Activated CD8-positive, alpha-beta memory T cell treated with anti-CD3 and anti-CD28 coated beads, Interleukin-2, amount 50 U/mL, for 24 hours (primary cell): ENCODE measurements around the gene CDH3.

Source experiments
- DNase-seq: peaks from one replicate; pipeline ENCODE4 v3.0.0-alpha.2; 2020; ENCODE audit errors: extremely low read depth

Gene CDH3

GRCh38 chr16:68651136-68651535 lies 6.0 kb downstream of the CDH3 start:
- DNase-seq = no peak

GRCh38 chr16:68652659-68653058 lies 7.5 kb downstream of the CDH3 start:
- no peak for DNase-seq

DNA sequence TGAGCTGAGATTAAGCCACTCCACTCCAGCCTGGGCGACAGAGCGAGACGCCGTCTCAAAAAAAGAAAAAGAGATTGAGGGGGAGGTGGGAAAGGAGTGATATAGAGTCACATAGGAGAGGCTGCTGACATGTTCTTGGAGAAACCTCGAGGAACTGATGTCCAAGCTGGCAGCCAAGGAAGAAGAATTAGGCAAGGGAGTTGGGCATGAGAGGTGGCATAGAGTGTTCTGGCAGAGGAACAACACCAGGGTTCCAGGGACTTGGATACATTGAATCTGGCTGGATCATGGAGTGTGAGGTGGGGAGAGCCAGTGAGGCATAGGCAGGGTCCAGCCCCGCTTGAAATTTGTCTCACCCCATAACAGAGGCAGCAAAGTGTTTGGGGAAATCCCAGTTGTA lies 10.7 kb downstream of the CDH3 start:
- DNase-seq = no peak

DNA sequence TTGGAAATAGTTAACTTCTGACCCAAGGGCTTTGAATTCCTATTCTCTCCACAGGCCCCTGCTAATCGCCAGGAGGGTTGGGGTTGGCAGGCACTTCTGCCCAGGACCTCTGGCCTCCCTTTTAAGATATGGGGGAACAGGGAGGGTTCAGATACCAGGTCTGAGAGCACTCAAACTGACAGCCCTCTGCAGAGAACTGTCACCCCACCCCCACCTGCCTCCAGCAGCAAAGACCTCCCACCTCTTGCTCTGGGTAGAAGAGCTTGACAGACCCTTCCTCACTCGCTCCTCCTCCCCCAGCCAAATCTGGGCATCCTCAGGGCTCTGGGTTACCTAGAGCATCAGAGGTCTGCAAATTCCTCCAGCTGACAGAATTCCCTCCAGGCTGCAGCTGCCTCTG lies 11.6 kb downstream of the CDH3 start:
- no peak for DNase-seq

DNA sequence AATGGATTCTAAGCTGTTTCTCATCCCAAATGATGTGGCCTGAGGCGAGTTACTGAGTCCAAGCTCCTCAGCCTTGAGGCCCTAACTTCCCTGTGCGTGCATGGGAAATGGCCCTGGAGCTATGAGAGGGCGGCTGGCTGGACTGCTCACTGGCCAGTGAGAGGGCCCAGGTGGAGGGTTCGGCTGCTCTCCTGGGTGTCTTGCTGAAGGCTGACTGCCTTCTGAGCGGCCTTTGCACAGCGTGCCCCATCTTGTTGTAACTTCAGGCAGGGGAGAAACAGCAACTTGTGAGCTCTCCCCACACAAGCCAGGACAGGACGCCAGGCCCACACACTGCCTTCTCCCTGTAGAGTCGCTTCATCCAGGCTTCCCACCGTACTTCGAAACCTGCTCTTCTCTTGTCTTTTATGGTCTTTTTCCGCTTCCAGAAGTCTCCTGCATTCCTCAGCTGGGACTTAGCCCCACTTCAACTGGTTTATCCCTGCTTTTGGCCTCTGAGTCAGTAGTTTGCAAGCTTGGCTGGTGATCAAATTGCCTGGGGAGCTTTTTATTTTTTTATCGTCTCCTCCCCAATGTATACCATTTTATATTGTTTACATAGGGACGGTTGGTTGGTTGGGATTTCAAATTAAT lies 13.3 kb downstream of the CDH3 start:
- DNase-seq = no peak

DNA sequence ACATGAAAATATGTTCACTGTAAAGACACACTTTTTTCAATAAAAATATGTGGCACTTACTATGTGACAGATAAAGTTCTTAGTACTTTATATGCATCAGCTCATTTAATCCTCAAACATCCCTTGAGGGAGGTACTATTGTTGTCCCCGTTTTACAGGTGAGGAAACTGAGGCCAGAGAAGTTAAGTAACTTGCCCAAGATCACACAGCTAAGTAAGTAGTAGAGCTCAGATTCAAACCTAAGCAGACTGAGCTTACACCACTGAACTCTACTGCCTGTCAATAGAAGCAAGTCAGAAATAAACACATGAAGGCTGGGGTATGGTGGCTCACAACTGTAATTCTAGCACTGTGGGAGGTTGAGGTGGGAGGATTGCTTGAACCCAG lies 13.9 kb downstream of the CDH3 start:
- DNase-seq = no peak

DNA sequence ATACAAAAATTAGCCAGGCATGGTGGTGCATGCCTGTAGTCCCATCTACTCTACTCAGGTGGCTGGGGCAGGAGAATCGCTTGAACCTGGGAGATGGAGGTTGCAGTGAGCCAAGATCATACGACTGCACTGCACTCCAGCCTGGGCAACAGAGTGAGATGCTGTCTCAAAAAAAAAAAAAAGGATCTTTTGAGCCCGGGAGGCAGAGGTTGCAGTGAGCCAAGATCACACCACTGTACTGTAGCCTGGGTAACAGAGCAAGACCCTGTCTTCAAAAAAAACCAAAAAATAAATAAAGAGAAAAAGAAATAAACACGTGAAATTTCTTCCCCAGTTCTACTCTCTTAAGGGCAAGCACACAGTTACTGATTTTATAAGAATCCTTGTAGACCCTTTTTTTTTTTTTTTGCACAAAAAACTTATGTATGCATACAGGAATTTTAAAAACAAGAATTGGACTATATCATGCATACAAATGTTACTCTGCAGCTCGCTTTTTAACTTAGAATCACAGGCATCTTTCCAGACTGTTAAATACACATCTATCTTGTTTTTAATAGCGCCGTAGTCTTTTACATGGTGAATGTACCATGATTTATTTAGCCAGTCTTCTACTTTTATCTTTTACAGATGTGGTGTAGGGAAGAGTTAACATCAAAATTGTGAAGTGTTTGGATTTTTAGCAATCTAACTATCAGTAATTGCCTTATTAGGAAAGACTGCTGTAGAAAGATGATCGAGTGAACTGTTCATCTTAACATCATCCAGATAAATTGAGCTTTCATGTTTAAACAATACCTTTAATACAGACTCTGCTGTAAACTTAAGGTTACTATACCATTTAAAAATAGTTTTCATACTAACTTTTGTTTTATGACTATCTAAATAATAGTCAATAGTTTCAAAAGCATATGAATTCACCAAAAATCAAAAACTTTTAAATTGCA lies 14.6 kb downstream of the CDH3 start:
- no peak for DNase-seq

- DNase-seq = no peak
Observed at GRCh38 chr16:68660359-68660795, 15.3 kb downstream of the CDH3 start.

DNA sequence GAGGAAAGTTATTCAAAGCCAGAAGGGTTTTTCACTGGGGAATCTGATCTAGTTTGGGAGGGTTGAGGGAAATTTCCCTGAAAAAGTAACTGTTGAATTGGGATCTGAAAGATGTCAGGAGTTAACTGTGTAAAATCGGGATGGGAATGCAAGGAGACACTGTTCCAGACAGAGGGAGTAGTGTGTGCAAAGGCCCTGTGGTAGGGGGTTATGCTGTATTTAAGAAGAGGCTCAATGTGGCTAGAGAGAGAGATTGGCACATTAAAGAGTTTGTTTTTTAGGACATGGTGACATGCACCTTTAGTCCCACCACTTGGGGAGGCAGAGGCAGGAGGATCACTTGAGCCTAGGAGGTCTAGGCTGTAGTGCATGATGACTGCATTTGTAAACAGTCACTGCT lies 16.9 kb downstream of the CDH3 start:
- no peak for DNase-seq

DNA sequence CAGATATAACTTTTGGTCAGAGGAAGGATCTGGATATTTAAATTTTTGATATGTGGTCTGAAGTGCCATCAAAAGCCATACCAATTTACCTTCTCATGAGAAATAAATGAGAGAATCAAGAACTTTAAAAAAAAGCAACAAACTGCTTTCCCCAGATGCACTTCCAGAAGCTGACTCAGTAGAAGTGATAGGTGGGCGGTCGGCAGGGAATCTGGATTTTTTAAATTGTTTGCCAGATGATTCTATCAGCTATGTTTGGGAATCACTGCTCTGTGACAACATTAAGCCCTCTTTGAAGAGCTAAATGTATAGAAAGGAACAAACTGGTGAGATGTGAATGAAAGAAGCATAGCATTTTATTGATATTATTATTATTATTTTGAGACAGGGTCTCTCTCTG lies 19.2 kb downstream of the CDH3 start:
- no peak for DNase-seq

DNA sequence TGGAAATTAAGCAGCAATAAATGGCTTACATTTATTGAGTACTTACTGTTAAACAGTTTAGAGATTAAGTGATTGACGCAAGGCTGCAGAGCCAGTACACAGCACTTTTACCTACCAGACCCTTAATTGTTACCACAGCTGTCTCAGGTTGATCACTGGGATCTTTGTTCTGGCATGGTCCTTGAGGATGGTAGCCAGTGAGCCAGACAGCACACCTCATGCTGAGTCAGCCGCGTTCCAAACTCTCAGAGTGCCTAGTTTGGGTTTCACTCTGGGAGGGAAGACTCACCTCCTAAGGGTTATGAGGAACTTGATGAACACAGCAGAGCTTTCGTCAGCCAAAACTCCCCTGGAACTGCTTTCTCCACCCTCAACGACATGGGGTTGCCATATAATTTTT lies 20.4 kb downstream of the CDH3 start:
- DNase-seq = no peak

GRCh38 chr16:68668266-68668665 lies 23.2 kb downstream of the CDH3 start:
- no peak for DNase-seq

- DNase-seq = no peak
Observed at GRCh38 chr16:68676113-68676860, 31.2 kb downstream of the CDH3 start.

DNA sequence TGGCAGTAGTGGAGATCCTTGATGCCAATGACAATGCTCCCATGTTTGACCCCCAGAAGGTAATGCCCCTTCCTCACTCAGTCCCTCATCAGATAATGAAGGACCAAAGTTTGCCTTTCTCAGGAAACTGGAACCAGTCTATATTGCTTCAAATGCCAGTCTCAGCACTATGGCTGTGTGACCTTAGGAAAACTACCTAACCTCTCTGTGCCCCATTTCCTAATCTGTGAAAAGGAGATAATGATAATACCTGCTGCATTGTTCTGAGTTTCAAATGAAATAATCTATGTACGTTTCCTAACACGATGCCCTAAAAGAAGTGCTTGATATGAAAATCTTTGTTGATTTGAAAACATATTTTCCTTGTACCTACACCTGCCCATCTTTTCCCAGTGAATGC lies 35.9 kb downstream of the CDH3 start:
- DNase-seq = no peak

DNA sequence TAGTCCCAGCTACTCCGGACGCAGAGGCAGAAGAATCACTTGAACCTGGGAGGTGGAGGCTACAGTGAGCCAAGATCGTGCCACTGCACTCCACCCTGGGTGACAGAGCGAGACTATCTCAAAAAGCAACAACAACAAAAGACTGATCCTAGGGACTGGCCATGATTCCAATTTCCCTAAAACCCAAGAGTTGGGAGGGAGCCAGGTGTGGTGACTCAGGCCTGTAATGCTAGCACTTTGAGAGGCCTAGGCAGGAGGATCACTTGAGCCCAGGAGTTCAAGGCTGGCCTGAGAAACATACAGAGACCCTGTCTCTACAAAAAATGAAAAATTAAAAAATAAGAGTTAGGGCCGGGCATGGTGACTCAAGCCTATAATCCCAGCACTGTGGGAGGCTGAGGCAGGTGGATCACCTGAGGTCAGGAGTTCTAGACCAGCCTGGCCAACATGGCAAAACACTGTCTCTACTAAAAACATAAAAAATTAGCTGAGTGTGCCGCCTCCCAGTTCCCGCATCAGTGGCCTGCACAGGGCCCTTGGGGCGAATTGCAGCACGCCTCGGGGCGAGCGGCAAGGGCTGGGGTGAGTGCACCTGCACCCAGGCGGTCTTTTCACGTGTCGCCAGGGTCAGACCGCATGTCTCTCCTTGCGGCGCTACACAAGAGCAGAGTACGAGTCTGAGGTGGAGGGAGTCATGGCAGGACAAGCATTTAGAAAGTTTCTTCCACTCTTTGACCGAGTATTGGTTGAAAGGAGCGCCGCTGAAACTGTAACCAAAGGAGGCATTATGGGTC lies 40.8 kb downstream of the CDH3 start:
- no peak for DNase-seq

- DNase-seq = no peak
Observed at GRCh38 chr16:68686905-68687304, 41.8 kb downstream of the CDH3 start.

- no peak for DNase-seq
Observed at GRCh38 chr16:68689921-68690320, 44.8 kb downstream of the CDH3 start.

DNA sequence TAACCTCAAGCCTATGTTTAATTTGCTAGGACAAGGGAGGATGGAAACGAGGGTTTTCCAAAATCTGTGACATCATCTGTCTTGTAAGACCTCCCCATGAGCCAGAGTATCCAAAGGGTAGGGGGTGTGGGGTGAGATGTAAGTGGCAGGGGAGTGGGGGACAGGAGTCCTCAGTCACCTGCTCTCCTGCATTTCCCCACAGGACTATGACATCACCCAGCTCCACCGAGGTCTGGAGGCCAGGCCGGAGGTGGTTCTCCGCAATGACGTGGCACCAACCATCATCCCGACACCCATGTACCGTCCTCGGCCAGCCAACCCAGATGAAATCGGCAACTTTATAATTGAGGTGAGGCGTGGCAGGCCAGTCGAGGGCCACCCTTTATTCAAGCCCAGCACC lies 50.5 kb downstream of the CDH3 start:
- no peak for DNase-seq

DNA sequence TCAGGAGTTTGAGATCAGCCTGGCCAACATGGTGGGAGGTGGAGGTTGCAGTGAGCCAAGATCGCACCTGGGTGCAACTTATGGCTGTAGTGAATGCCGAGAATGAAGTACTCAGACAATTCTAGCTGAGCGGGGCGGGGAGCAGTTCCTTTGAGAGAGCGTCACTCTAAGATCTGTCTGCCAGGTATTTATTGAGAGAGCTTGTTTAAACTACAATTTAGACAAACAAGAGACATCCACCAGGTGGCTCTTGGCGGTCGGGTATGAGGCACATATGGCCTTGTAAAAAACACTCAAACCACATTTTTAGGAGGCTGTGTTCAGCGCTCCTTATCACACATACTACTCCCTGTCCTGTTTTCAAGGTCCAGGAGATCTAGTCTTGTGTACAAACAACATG lies 51.4 kb downstream of the CDH3 start:
- no peak for DNase-seq

DNA sequence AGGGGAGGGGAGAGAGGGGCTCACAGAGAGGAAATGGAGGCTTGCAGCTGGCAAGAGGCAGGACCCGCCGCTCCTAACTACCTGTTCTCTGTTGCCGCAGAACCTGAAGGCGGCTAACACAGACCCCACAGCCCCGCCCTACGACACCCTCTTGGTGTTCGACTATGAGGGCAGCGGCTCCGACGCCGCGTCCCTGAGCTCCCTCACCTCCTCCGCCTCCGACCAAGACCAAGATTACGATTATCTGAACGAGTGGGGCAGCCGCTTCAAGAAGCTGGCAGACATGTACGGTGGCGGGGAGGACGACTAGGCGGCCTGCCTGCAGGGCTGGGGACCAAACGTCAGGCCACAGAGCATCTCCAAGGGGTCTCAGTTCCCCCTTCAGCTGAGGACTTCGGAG lies 53.0 kb downstream of the CDH3 start:
- no peak for DNase-seq

DNA sequence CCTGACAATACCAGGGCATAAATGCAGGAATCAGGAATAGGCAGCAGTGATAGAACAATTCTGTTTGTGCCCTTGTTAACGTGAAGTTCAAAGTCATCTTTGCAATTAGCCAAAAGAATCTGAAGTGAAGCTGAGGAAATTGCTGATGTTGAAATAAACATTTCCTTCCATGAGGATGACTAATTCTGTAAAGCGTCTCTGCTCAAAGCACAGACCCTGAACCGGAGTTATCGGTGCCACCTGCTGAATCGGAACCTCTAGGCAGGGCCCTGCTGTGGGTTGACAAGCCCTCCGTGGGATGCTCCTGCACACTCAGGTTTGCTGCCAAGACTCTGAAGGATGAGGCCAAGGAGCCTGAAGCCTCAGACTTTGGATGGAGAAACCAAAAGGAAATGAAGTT lies 55.0 kb downstream of the CDH3 start:
- no peak for DNase-seq

- DNase-seq = no peak
Observed at GRCh38 chr16:68700831-68701230, 55.7 kb downstream of the CDH3 start.
